Measurements from ENCODE around the gene FAM83B.
A peak's percentile ranks its signal among the peaks of the same experiment; 100 is the strongest.
"Not testable (repeated sequence)": the region's sequence is repeated elsewhere in the genome, so short reads cannot be mapped to it uniquely, and the experiment has no call there.

FAM83B gene

GRCh38 chr6:54957698-54958097 is 111.1 kb downstream of the FAM83B start:
- no peak for TF ChIP-seq CTCF (IDR thresholded peaks at IDR 0.05; ENCODE audit: poor library complexity, severe bottlenecking)

GRCh38 chr6:54958446-54958845 is 111.9 kb downstream of the FAM83B start:
- ATAC-seq (ENCODE audit: low read depth) (no peak), DNase-seq (ENCODE audit: low spot score) (no peak)
- no peak overlapping the region for H3K27ac ChIP-seq (ENCODE audit: poor library complexity, severe bottlenecking)
- H3K27me3 ChIP-seq (ENCODE audit: insufficient read depth, poor library complexity, severe bottlenecking), result no peaks in the 10 kb centered on the region
- no peak for TF ChIP-seq CTCF (IDR thresholded peaks at IDR 0.05; ENCODE audit: poor library complexity, severe bottlenecking)
- no peak overlapping the region for H3K4me3 ChIP-seq (ENCODE audit: severe bottlenecking)
- no peaks in the 10 kb centered on the region for H3K9me3 ChIP-seq (ENCODE audit: severe bottlenecking)
- no peaks in the 10 kb centered on the region for H3K36me3 ChIP-seq (ENCODE audit: low read depth)
- no peaks in the 10 kb centered on the region for H3K4me1 ChIP-seq (ENCODE audit: insufficient read depth, poor library complexity, severe bottlenecking)

More at GRCh38 chr6:54957698-54958097, 111.1 kb downstream of the FAM83B start:
- no peaks in the 10 kb centered on the region for H3K9me3 ChIP-seq (ENCODE audit: severe bottlenecking)
- no peak for ATAC-seq (ENCODE audit: low read depth)
- no peak for DNase-seq (ENCODE audit: low spot score)
- no peaks in the 10 kb centered on the region for H3K27me3 ChIP-seq (ENCODE audit: insufficient read depth, poor library complexity, severe bottlenecking)
- no peaks in the 10 kb centered on the region for H3K4me1 ChIP-seq (ENCODE audit: insufficient read depth, poor library complexity, severe bottlenecking)
- H3K27ac ChIP-seq (ENCODE audit: poor library complexity, severe bottlenecking), result no peak overlapping the region
- H3K4me3 ChIP-seq (ENCODE audit: severe bottlenecking), result no peak overlapping the region
- no peaks in the 10 kb centered on the region for H3K36me3 ChIP-seq (ENCODE audit: low read depth)

- H3K4me1 ChIP-seq (ENCODE audit: insufficient read depth, poor library complexity, severe bottlenecking), result no peaks in the 10 kb centered on the region
- no peak overlapping the region for H3K4me3 ChIP-seq (ENCODE audit: severe bottlenecking)
- H3K27me3 ChIP-seq (ENCODE audit: insufficient read depth, poor library complexity, severe bottlenecking), result no peaks in the 10 kb centered on the region
- no peak overlapping the region for H3K27ac ChIP-seq (ENCODE audit: poor library complexity, severe bottlenecking)
- DNase-seq (ENCODE audit: low spot score) (no peak), ATAC-seq (ENCODE audit: low read depth) (no peak)
- TF ChIP-seq CTCF (IDR thresholded peaks at IDR 0.05; ENCODE audit: poor library complexity, severe bottlenecking), result no peak
- no peaks in the 10 kb centered on the region for H3K9me3 ChIP-seq (ENCODE audit: severe bottlenecking)
- no peaks in the 10 kb centered on the region for H3K36me3 ChIP-seq (ENCODE audit: low read depth)
Measured at GRCh38 chr6:54959820-54960219, 113.2 kb downstream of the FAM83B start.

- H3K4me3 ChIP-seq (ENCODE audit: severe bottlenecking); DNase-seq (ENCODE audit: low spot score); ATAC-seq (ENCODE audit: low read depth): not testable (repeated sequence)
Measured at GRCh38 chr6:54961372-54961771, 114.8 kb downstream of the FAM83B start.

GRCh38 chr6:54970337-54970736 is 123.8 kb downstream of the FAM83B start:
- Histone ChIP-seq H3K27ac (ENCODE audit: poor library complexity, severe bottlenecking) (no peak overlapping the region), H3K27me3 (ENCODE audit: insufficient read depth, poor library complexity, severe bottlenecking) (no peaks in the 10 kb centered on the region), H3K36me3 (ENCODE audit: low read depth) (no peaks in the 10 kb centered on the region), H3K4me3 (ENCODE audit: severe bottlenecking) (no peak overlapping the region), H3K4me1 (ENCODE audit: insufficient read depth, poor library complexity, severe bottlenecking) (peaks cover 9% of the 10 kb centered on the region), H3K9me3 (ENCODE audit: severe bottlenecking) (no peaks in the 10 kb centered on the region)
- DNase-seq (ENCODE audit: low spot score) (no peak), ATAC-seq (ENCODE audit: low read depth) (peak; percentile 94)
- TF ChIP-seq CTCF (IDR thresholded peaks at IDR 0.05; ENCODE audit: poor library complexity, severe bottlenecking), result no peak

More at GRCh38 chr6:54961372-54961771, 114.8 kb downstream of the FAM83B start:
- not testable (repeated sequence) for H3K9me3 ChIP-seq (ENCODE audit: severe bottlenecking); H3K4me1 ChIP-seq (ENCODE audit: insufficient read depth, poor library complexity, severe bottlenecking); H3K36me3 ChIP-seq (ENCODE audit: low read depth); H3K27ac ChIP-seq (ENCODE audit: poor library complexity, severe bottlenecking); H3K27me3 ChIP-seq (ENCODE audit: insufficient read depth, poor library complexity, severe bottlenecking)
